Neural cell (in vitro differentiated cells): ENCODE results near the gene RNF145. TPM values are rescaled to one million over a fixed set of nuclear protein-coding genes. Genes with fewer than 3 reads are reported as not detected.

Experiments used
- H2AFZ ChIP-seq: fragments of 200-600, 300-800 bp; sonication (generic), shearing (Covaris generic); 2 replicates; pipeline ENCODE4 v1.6.0; 2014; ENCODE audit warnings: low read depth, mild to moderate bottlenecking, antibody characterized with exemption, low read length, moderate library complexity
- H3F3A ChIP-seq: fragments of 200-600 bp; shearing (Covaris generic); 2 replicates; pipeline ENCODE4 v1.6.1; 2016; ENCODE audit warnings: mild to moderate bottlenecking, moderate library complexity, mixed read lengths, antibody characterized with exemption, low read length; ENCODE audit not compliant: insufficient read depth, poor library complexity, severe bottlenecking
- H3K27ac ChIP-seq: fragments of 200-600, 300-800 bp; sonication (generic), shearing (Covaris generic); 2 replicates; pipeline ENCODE4 v1.5.1; 2014; ENCODE audit warnings: mild to moderate bottlenecking, low read length, moderate library complexity
- H3K27me3 ChIP-seq: fragments of 300-800, 200-600 bp; sonication (generic), shearing (Covaris generic); 2 replicates; pipeline ENCODE4 v1.6.0; 2014; ENCODE audit warnings: mild to moderate bottlenecking, low read depth, low read length, moderate library complexity; ENCODE audit not compliant: insufficient read depth
- H3K36me3 ChIP-seq: fragments of 300-800, 200-600 bp; sonication (generic), shearing (Covaris generic); 2 replicates; pipeline ENCODE4 v1.5.1; 2014; ENCODE audit warnings: mild to moderate bottlenecking, antibody characterized with exemption, low read length, moderate library complexity; ENCODE audit not compliant: insufficient read depth
- H3K4me2 ChIP-seq: fragments of 300-800, 200-600 bp; sonication (generic), shearing (Covaris generic); 2 replicates; pipeline ENCODE4 v1.6.0; 2014; ENCODE audit warnings: mild to moderate bottlenecking, low read length
- H3K4me3 ChIP-seq: fragments of 300-800, 200-600 bp; sonication (generic), shearing (Covaris generic); 2 replicates; pipeline ENCODE4 v1.5.1; 2014; ENCODE audit warnings: mild to moderate bottlenecking, low read length, moderate library complexity
- H3K79me2 ChIP-seq: fragments of 200-600 bp; shearing (Covaris generic); replicated peaks from 2 replicates; pipeline ENCODE4 v1.6.0; 2014; ENCODE audit warnings: mild to moderate bottlenecking, low read length, moderate library complexity; ENCODE audit not compliant: insufficient read depth
- H3K9ac ChIP-seq: fragments of 300-800, 200-600 bp; sonication (generic), shearing (Covaris generic); 2 replicates; pipeline ENCODE4 v1.6.1; 2016; ENCODE audit warnings: mild to moderate bottlenecking, low read length, mixed read lengths
- H3K9me2 ChIP-seq: fragments of 200-600 bp; shearing (Covaris generic); 2 replicates; pipeline ENCODE4 v1.6.1; 2016; ENCODE audit warnings: mild to moderate bottlenecking, low read length, mixed read lengths; ENCODE audit not compliant: insufficient read depth
- H3K9me3 ChIP-seq: fragments of 200-600, 300-800 bp; sonication (generic), shearing (Covaris generic); 2 replicates; pipeline ENCODE4 v1.6.1; 2016; ENCODE audit warnings: mild to moderate bottlenecking, mixed run types, low read length, moderate library complexity, mixed read lengths
- H4K20me1 ChIP-seq: fragments of 200-600 bp; shearing (Covaris generic); 2 replicates; pipeline ENCODE4 v1.6.1; 2016; ENCODE audit warnings: mild to moderate bottlenecking, mixed run types; ENCODE audit not compliant: insufficient read depth
- CTCF ChIP-seq: fragments of 450-650 bp; IDR thresholded peaks from 2 replicates; pipeline ENCODE4 v1.5.1; 2014; ENCODE audit warnings: antibody characterized with exemption, mild to moderate bottlenecking, moderate library complexity; ENCODE audit not compliant: poor library complexity, severe bottlenecking
- EP300 ChIP-seq: fragments of 450-650 bp; conservative IDR thresholded peaks from 2 replicates; pipeline ENCODE4 v1.6.1; 2014; ENCODE audit warnings: antibody characterized with exemption, mild to moderate bottlenecking, moderate library complexity; ENCODE audit not compliant: poor library complexity, severe bottlenecking
- EZH2 ChIP-seq: fragments of 200-600, 300-800 bp; shearing (Covaris generic), sonication (generic); IDR thresholded peaks from 2 replicates; pipeline ENCODE4 v1.6.1; 2014; ENCODE audit warnings: antibody characterized with exemption, low read length, borderline replicate concordance, mild to moderate bottlenecking; ENCODE audit not compliant: insufficient read depth, poor library complexity, severe bottlenecking
- MXI1 ChIP-seq: fragments of 450-650 bp; conservative IDR thresholded peaks from 2 replicates; pipeline ENCODE4 v1.6.1; 2014; ENCODE audit warnings: antibody characterized with exemption, mild to moderate bottlenecking; ENCODE audit not compliant: poor library complexity, severe bottlenecking
- POLR2AphosphoS5 ChIP-seq: IDR thresholded peaks from 2 replicates; pipeline ENCODE4 v1.6.1; 2012
- RAD21 ChIP-seq: fragments of 450-650 bp; conservative IDR thresholded peaks from 2 replicates; pipeline ENCODE4 v1.6.1; 2014; ENCODE audit warnings: antibody characterized with exemption, mild to moderate bottlenecking, moderate library complexity
- REST ChIP-seq: IDR thresholded peaks from 2 replicates; pipeline ENCODE4 v1.6.1; 2012; ENCODE audit warnings: borderline replicate concordance
- SMC3 ChIP-seq: fragments of 450-650 bp; conservative IDR thresholded peaks from 2 replicates; pipeline ENCODE4 v1.6.1; 2014; ENCODE audit warnings: antibody characterized with exemption, mild to moderate bottlenecking, moderate library complexity; ENCODE audit not compliant: poor library complexity
- TAF1 ChIP-seq: IDR thresholded peaks from 2 replicates; pipeline ENCODE4 v1.6.1; 2012; ENCODE audit warnings: low read depth
- polyA plus RNA-seq: library from polyadenylated mRNA; depleted of rRNA; stranded (reverse); fragments of >200 nt; gene quantifications from 2 replicates; pipeline ENCODE4 v1.2.3, GENCODE V29; 2014

Gene RNF145
- polyA plus RNA-seq, 1 donor from 2014 or later, result 52.4 TPM

- Histone ChIP-seq H3K27ac (no peak overlapping the region), H3K9ac (no peak overlapping the region), H3K9me3 (no peaks in the 10 kb centered on the region), H3K4me2 (no peak overlapping the region), H3F3A (no peaks in the 10 kb centered on the region), H3K79me2 (no peaks in the 10 kb centered on the region), H3K4me3 (no peak overlapping the region), H2AFZ (no peak overlapping the region), H3K36me3 (peaks cover 5% of the 10 kb centered on the region), H3K9me2 (no peaks in the 10 kb centered on the region), H3K27me3 (no peaks in the 10 kb centered on the region), H4K20me1 (no peaks in the 10 kb centered on the region)
- TF ChIP-seq EZH2, result no peak
- TF ChIP-seq POLR2AphosphoS5, result no peak
- no peak for TF ChIP-seq EP300
- no peak for TF ChIP-seq CTCF
- no peak for TF ChIP-seq RAD21
- no peak for TF ChIP-seq TAF1
- TF ChIP-seq REST, result no peak
- TF ChIP-seq MXI1, result no peak
- TF ChIP-seq SMC3, result no peak
These were observed 34.7 kb downstream of the RNF145 start for GRCh38 chr5:159174511-159175168.

GRCh38 chr5:159171274-159171673, 38.1 kb downstream of the RNF145 start:
- Histone ChIP-seq H3K27ac (no peak overlapping the region), H3K9me2 (no peaks in the 10 kb centered on the region), H3K79me2 (no peaks in the 10 kb centered on the region), H3K4me2 (no peak overlapping the region), H3K27me3 (no peaks in the 10 kb centered on the region), H3F3A (no peaks in the 10 kb centered on the region), H3K4me3 (no peak overlapping the region), H3K9me3 (no peaks in the 10 kb centered on the region), H2AFZ (no peak overlapping the region), H4K20me1 (no peaks in the 10 kb centered on the region), H3K36me3 (peaks cover 3% of the 10 kb centered on the region), H3K9ac (no peak overlapping the region)
- no peak for TF ChIP-seq SMC3
- no peak for TF ChIP-seq EP300
- no peak for TF ChIP-seq MXI1
- TF ChIP-seq CTCF, result no peak
- no peak for TF ChIP-seq TAF1
- no peak for TF ChIP-seq REST
- TF ChIP-seq POLR2AphosphoS5, result no peak
- no peak for TF ChIP-seq RAD21
- no peak for TF ChIP-seq EZH2
